BJ (cell line): ENCODE measurements around the gene ITGAX. TPM values are rescaled to one million over a fixed set of nuclear protein-coding genes. Genes with fewer than 3 reads are reported as not detected.
"Not testable (repeated sequence)": the region's sequence is repeated elsewhere in the genome, so short reads cannot be mapped to it uniquely, and the experiment has no call there.

Experiments
- CTCF ChIA-PET: fragments of 350-600 bp; formaldehyde crosslinking; extraction: SDS; loops from one replicate; lab custom pipeline; 2021; ENCODE audit warnings: antibody characterized with exemption, inconsistent platforms; lab: Yijun Ruan, JAX
- POLR2A ChIA-PET: fragments of 300-600 bp; sonication (Branson Sonifier 250); formaldehyde crosslinking; extraction: SDS; loops from one replicate; lab custom pipeline; 2021; ENCODE audit warnings: antibody characterized with exemption; lab: Charles Lee
- DNase-seq: peaks from one replicate; pipeline ENCODE4 v3.0.0-alpha.2; 2011; ENCODE audit warnings: low read depth
- H3K27me3 ChIP-seq: 2 replicates; pipeline ENCODE4 v1.6.0; 2011; ENCODE audit warnings: low read length; ENCODE audit not compliant: control insufficient read depth, insufficient read depth
- H3K36me3 ChIP-seq: 2 replicates; pipeline ENCODE4 v1.5.1; 2011; ENCODE audit warnings: low read length; ENCODE audit not compliant: control insufficient read depth, insufficient read depth
- H3K4me3 ChIP-seq: 2 replicates; pipeline ENCODE4 v1.5.1; 2011; ENCODE audit warnings: low read depth, mild to moderate bottlenecking, control low read depth, low read length
- polyA plus RNA-seq: library from polyadenylated mRNA; depleted of rRNA; stranded (reverse); fragments of >200 nt; gene quantifications from 2 replicates; pipeline ENCODE4 v1.2.3, GENCODE V29; 2011
- TF ChIP-seq, protein P1 (sequence below): IDR thresholded peaks from 2 replicates; pipeline ENCODE4 v1.5.1; 2011; ENCODE audit warnings: low read depth, mild to moderate bottlenecking, control low read depth, inconsistent platforms, low read length, moderate library complexity; ENCODE audit not compliant: insufficient read depth

Gene ITGAX
- polyA plus RNA-seq, 1 experiment, result not detected

DNA sequence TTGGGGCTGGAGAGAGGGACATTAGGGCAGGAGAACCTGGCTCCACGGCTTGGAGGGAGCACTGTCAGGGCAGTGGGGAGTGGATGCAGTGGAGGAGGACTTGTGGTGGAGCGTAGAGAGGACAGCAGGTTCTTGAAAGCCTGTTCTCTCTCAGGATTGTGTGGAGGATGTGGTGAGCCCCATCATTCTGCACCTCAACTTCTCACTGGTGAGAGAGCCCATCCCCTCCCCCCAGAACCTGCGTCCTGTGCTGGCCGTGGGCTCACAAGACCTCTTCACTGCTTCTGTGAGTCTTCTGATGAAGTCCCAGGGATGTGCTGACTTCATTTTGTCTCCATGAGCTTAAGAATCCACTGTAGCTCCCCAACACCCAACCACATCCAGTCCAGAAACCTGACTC is 59.7 kb downstream of the ITGAX start:
- TF ChIP-seq, protein P1, sequence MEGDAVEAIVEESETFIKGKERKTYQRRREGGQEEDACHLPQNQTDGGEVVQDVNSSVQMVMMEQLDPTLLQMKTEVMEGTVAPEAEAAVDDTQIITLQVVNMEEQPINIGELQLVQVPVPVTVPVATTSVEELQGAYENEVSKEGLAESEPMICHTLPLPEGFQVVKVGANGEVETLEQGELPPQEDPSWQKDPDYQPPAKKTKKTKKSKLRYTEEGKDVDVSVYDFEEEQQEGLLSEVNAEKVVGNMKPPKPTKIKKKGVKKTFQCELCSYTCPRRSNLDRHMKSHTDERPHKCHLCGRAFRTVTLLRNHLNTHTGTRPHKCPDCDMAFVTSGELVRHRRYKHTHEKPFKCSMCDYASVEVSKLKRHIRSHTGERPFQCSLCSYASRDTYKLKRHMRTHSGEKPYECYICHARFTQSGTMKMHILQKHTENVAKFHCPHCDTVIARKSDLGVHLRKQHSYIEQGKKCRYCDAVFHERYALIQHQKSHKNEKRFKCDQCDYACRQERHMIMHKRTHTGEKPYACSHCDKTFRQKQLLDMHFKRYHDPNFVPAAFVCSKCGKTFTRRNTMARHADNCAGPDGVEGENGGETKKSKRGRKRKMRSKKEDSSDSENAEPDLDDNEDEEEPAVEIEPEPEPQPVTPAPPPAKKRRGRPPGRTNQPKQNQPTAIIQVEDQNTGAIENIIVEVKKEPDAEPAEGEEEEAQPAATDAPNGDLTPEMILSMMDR, result no peak
- peaks cover 2% of the 10 kb centered on the region; the same call in 1 of the 2 replicates for H3K27me3 ChIP-seq
- no peaks in the 10 kb centered on the region for H3K36me3 ChIP-seq
- ChIA-PET POLR2A (no interaction called here), CTCF (no interaction called here)
- DNase-seq, result no peak
- no peak overlapping the region for H3K4me3 ChIP-seq

DNA sequence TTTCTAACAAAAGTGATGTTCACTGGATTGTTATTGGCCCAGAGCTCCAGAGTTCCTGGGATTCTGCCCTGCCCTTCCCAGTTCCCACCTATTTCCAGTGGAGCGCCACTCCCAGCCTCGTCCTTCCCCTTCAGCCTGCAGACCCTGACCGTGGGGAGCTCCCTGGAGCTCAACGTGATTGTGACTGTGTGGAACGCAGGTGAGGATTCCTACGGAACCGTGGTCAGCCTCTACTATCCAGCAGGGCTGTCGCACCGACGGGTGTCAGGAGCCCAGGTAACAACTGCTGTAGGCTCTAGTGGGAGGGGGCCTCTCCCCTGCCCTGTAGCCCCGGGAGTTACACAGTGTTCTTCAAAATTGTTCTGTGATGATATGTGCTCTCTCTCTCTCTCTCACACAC is 61.4 kb downstream of the ITGAX start:
- DNase-seq, result no peak
- TF ChIP-seq, protein P1, result no peak
- CTCF ChIA-PET, result interaction anchor here (1.3 kb wide), 1 partner anchor 10 kb away, joined by 6 read pairs; no protein-coding TSS in a partner anchor
- no peak overlapping the region for H3K4me3 ChIP-seq
- no peaks in the 10 kb centered on the region for H3K36me3 ChIP-seq
- H3K27me3 ChIP-seq, result peaks cover under 1% of the 10 kb centered on the region; the same call in 1 of the 2 replicates
- POLR2A ChIA-PET, result no interaction called here

DNA sequence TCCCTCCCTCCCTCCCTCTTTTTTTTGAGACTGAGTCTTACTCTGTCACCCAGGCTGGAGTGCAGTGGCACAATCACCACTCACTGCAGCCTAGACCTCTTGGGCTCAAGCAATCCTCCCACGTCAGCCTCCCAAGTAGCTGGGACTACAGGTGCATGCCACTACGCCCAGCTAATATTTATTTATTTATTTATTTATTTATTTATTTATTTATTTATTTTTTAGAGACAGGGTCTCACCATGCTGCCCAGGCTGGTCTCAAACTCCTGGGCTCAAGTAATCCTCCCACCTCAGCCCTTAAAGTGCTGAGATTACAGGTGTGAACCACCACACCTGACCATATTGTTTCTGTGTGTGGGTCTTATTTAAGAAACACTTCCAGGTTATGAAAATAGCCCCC is 62.1 kb downstream of the ITGAX start:
- not testable (repeated sequence) for DNase-seq
- CTCF ChIA-PET, result interaction anchor here (1.3 kb wide), 1 partner anchor 9 kb away, joined by 6 read pairs; no protein-coding TSS in a partner anchor

DNA sequence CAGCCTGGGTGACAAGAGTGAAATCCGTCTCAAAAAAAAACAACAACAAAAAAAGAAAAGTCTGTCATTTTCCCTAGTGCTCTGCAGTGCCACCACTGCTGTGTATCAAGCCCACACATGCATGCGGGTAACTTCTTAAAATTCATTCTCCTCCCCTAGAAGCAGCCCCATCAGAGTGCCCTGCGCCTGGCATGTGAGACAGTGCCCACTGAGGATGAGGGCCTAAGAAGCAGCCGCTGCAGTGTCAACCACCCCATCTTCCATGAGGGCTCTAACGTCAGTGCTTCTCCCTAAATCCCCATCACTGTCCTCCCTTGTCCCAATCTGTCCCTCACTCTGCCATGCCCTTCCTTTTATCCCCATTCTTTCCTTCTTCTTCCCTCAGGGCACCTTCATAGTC is 62.9 kb downstream of the ITGAX start:
- ChIA-PET POLR2A (no interaction called here), CTCF (no interaction called here)
- Histone ChIP-seq H3K36me3 (no peaks in the 10 kb centered on the region), H3K4me3 (no peak overlapping the region), H3K27me3 (no peaks in the 10 kb centered on the region; the same call in 1 of the 2 replicates)
- TF ChIP-seq, protein P1, result no peak
- DNase-seq, result no peak

More for the DNA sequence above, 62.1 kb downstream of the ITGAX start:
- H3K27me3 ChIP-seq, H3K4me3 ChIP-seq, H3K36me3 ChIP-seq, POLR2A ChIA-PET: not testable (repeated sequence)

DNA sequence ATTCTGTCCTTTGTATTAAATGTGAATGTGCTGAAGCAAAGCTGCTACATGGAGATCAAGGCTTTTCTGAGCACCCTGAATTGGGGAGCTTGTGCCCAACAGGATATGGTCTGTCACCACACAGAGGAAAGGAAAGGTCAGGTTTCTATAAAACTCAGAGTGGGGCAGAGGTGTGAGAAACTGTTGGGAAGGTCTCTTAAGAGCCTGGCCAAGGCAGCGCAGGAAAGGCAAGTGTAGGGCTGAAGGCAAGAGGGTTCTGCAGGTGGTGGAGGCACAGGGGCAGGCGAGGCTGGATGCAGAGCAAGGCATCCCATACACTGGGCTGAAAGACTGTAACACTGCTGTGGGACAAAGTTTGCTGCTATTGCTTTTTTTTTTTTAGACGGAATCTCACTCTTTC is 65.1 kb downstream of the ITGAX start:
- Histone ChIP-seq H3K27me3 (peaks cover 2% of the 10 kb centered on the region; the same call in 1 of the 2 replicates), H3K4me3 (no peak overlapping the region), H3K36me3 (no peaks in the 10 kb centered on the region)
- POLR2A ChIA-PET, result no interaction called here
- TF ChIP-seq, protein P1, result no peak
- DNase-seq, result no peak
- CTCF ChIA-PET, result interaction anchor here (1.5 to 1.7 kb wide), 2 partner anchors 22 to 41 kb away, joined by 3 to 4 read pairs; partner anchors contain the start of gene ZNF843

DNA sequence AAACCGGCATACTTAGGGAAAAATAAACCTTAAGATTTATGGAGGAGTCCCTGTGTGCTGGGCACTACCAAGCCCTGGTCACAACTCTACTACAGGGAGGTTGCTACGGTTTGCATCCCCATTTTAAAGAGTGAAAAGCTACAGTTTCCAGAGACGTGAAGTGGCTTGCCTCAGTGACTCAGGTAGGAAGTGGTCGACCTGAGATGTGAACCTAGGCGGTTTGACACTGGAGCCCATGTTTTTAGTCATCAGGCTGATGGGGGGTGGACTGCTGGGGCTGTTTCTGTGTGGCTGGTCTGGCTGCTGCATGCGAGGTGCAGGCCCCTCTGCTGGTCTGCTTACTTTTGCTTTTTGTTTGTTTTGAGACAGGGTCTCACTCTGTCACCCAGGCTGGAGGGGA is 66.6 kb downstream of the ITGAX start:
- Histone ChIP-seq H3K27me3 (peaks cover 2% of the 10 kb centered on the region; the same call in 1 of the 2 replicates), H3K4me3 (no peak overlapping the region), H3K36me3 (no peaks in the 10 kb centered on the region)
- TF ChIP-seq, protein P1, result no peak
- POLR2A ChIA-PET, result no interaction called here
- CTCF ChIA-PET, result interaction anchor here (0.7 kb wide), 1 partner anchor 437 kb away, joined by 3 read pairs; the partner anchor contains the start of gene HSD3B7
- DNase-seq, result no peak
